ENCODE data around the gene NFKBIZ.

Gene NFKBIZ, protein sequence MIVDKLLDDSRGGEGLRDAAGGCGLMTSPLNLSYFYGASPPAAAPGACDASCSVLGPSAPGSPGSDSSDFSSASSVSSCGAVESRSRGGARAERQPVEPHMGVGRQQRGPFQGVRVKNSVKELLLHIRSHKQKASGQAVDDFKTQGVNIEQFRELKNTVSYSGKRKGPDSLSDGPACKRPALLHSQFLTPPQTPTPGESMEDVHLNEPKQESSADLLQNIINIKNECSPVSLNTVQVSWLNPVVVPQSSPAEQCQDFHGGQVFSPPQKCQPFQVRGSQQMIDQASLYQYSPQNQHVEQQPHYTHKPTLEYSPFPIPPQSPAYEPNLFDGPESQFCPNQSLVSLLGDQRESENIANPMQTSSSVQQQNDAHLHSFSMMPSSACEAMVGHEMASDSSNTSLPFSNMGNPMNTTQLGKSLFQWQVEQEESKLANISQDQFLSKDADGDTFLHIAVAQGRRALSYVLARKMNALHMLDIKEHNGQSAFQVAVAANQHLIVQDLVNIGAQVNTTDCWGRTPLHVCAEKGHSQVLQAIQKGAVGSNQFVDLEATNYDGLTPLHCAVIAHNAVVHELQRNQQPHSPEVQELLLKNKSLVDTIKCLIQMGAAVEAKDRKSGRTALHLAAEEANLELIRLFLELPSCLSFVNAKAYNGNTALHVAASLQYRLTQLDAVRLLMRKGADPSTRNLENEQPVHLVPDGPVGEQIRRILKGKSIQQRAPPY

DNA sequence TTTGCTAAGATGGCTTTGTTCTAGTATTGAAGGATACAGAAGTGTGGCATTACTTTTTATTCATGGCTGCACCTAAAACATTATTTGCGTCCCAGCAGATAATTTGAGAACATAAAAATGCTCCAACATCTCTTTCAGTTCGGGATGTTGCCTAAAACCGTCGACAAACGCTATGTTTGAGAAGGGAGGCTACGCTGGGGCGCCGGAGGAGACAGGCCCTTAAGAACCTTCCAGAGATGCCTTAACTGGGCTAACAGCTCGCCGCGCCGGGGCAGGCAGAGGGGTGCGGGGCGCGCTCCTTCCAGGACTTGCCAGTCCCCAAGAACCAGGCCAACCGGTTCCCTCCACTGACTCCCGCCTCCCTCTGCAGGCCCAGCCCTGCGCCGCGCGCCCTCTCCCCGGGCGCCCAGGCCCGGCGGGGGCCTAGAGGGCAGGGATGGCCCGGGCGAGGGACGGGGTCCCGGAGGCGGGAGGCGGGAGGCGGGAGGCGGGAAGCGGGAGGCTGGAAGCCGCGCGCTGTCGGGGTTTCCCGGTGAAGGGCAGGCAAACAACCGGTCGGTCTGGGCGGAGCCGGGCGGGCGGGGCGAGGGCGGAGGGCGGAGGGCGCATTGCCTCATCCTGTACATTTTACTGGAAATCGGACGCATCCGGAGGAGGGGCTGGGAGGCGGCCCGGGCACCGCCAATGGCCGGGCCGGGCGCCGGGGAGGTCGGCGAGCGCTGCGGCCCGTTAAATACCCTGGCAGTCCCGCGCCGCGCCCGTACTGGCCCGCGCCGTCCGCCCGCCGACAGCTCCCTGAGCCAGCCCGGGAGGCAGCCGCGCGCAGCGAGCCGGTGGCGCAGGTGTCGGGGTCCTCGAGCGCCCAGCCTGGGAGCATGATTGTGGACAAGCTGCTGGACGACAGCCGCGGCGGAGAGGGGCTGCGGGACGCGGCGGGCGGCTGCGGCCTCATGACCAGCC, at the start of gene NFKBIZ:
Gene NFKBIZ, plus strand, starts transcription at position 761 of the 960 bp plus-strand sequence. Its CDS starts 115 bp downstream, at position 876.
- DNase-seq = peak; percentile 29

- DNase-seq = no peak
Measured at GRCh38 chr3:101801174-101801573, 48.1 kb upstream of the NFKBIZ start.

- no peak for DNase-seq
Measured at GRCh38 chr3:101802179-101802578, 47.1 kb upstream of the NFKBIZ start.

GRCh38 chr3:101803173-101803782, 46.0 kb upstream of the NFKBIZ start:
- DNase-seq = peak; percentile 73

DNA sequence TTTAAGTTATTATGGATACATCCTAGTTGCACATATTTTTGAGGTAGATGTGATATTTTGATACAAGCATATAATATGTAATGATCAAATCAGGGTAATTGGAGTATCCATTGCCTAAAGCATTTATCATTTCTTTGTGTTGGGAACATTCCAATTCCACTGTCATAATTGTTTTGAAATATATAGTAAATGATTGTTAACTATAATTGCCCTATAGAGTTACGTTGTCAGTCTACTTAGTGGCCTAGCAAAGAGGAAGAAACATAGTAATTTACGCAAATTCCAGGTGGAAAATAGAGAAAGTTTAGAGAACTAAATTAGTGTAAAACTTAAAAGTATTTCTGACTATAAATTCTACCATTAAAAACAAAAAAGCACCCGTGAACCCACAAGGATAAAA, 45.4 kb upstream of the NFKBIZ start:
- no peak for DNase-seq

GRCh38 chr3:101806491-101806890, 42.8 kb upstream of the NFKBIZ start:
- DNase-seq = no peak

- no peak for DNase-seq
Measured at GRCh38 chr3:101807888-101808287, 41.4 kb upstream of the NFKBIZ start.

DNA sequence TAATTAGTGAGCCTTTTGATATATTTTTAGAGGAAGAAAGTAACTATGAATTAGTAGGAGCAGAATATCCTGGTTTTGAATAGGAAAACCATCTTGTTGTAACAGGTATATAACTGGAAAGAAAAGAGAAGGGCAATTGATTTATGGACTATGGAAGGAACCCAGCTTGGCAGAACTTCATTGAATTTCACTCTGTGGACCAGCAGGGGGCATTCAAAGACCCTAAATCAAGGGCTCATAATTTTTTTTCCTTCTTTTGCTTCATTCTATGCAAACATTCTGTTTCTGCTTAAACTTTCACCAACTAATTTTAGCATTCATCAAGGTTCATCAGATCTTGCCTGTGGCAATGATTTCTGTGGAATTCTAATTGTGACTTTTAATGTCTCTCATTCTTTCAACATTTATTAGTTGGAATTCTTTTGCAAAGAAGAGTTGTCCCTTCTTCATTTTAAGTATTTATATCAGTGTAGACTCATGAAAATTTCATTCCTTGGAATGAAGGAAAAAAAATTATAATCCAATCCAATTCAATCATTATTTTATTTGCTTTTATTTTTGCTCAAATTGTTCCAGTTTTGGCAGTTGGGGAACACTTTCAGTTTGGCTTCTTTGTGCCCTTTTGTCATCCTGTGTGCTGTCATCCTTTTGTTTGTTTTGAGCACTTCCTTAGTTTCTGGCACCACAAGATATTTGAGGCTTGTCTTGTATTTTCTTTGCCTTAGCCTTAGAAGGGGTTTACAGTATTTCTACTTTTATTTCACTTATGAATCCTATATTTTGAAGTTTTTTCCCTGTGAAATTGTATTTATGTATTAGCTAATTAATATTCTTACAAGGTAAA, 39.9 kb upstream of the NFKBIZ start:
- DNase-seq = peak; percentile 14

DNA sequence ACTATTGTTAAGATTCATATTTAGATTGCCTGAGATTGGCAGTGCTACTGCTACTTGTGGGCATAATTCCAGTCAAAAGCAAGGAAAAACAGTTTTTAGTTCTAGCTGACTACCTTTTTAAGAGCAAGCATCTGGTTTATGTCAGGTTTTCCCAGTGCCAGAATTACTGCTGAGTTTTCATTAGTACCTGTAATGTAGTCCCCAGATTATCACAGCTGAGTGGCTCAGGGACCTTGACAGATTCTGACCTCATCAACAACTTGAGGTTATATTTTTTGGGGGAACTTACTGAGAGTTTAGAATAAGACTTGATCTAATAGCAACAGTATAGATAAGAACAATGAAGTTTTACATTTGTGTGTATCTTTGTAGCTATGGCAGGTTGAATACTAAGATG, 39.3 kb upstream of the NFKBIZ start:
- peak; percentile 36 for DNase-seq

DNA sequence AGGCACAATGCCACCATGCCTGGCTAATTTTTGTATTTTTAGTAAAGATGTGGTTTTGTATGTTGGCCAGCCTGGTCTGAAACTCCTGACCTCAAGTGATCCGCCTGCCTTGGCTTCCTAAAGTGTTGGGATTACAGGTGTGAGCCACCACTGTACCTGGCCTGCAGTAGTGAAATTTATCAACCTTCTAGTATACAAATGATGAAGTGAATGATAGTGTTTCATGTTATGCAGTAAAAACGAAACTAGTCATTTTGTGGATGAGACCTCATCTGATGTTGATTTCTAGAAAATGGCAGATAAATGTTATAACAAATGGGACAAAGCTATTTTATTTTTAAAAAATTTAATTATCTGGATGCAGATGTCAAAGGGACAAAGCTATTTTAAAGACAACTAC, 37.4 kb upstream of the NFKBIZ start:
- DNase-seq = no peak

GRCh38 chr3:101812895-101813294, 36.4 kb upstream of the NFKBIZ start:
- no peak for DNase-seq

- DNase-seq = no peak
Measured at GRCh38 chr3:101813817-101814440, 35.4 kb upstream of the NFKBIZ start.

DNA sequence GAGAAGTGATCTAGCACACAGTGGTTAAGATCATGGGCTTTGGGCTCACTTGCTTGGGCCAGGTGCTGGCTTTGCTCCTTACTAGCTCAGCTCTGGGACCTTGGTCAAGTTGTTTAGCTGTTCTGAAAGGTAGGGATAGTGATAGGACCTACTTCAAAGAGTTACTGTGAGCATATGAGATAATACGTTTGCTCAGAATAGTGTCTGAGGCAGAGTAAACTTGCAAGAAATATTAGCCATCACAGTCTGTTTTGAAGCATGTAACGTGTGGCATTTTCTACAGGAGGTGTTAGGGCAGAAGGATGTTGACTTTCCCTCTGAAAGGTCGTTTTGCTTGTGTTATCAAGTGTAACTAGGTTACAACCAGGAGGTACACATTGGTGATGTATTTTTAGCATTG, 34.5 kb upstream of the NFKBIZ start:
- DNase-seq = no peak

DNA sequence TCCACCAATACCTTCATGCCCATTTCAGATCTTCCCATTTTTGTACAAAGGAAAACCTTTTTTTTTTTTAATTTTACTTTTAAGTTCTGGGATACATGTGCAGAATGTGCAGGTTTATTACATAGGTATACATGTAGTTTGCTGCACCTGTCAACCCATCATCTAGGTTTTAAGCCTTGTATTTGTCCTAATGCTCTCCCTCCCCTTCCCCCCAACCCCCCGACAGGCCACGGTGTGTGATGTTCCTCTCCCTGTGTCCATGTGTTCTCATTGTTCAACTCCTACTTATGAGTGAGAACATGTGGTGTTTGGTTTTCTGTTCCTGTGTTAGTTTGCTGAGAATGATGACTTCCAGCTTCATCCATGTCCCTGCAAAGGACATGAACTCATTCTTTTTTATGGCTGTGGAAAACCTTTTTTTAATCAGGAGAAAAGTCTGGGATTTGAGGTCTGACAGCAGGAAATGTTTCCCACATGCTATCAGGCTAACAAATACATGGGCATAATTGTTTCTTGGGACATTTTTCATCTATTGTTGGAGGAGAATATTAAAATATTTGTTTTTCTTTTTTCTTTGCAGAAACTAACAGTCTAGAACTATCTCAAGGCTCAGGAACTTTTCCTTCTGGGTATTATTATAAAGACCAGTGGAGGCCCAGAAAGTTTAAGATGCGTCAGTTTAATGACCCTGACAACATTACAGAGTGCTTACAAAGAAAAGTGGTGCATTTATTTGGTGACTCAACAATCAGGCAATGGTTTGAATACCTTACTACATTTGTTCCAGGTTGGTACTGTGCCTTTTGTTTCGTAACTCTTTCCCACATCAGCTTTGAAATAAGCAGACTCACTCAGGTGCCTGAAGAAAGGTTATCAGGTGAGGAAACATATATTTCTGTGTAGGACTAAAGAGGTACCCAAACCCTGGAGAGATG, 32.8 kb upstream of the NFKBIZ start:
- DNase-seq = no peak

DNA sequence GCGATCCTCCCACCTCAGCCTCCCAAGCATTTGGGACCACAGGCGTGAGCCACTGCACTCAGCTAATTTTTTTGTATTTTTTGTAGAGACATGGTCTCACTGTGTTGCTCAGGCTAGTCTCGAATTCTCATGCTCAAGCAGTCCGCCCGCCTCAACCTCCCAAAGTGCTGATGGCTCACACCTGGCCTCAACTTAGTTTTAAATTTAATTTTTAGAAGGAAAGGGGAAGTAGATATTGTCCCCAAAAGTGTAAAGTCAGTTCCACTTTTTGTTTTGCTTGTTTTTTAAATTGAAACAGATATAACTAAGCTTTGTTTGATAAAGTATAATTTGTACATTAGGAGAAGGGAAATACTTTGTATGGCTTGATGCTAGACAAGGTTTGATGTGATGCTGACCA, 31.3 kb upstream of the NFKBIZ start:
- DNase-seq = no peak

- no peak for DNase-seq
Measured at GRCh38 chr3:101819649-101820206, 29.6 kb upstream of the NFKBIZ start.

DNA sequence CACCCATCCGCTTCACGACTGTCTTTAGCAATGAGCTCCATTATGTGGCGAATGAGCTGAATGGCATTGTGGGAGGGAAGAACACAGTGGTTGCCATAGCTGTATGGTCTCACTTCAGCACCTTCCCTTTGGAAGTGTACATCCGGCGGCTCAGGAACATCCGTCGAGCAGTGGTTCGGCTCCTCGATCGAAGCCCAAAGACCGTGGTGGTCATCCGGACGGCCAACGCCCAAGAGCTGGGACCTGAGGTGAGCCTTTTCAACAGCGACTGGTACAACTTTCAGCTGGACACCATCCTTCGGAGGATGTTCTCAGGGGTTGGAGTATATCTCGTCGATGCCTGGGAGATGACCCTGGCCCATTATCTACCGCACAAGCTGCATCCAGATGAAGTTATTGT, 27.8 kb upstream of the NFKBIZ start:
- DNase-seq = no peak

GRCh38 chr3:101823525-101823924, 25.8 kb upstream of the NFKBIZ start:
- DNase-seq = no peak

DNA sequence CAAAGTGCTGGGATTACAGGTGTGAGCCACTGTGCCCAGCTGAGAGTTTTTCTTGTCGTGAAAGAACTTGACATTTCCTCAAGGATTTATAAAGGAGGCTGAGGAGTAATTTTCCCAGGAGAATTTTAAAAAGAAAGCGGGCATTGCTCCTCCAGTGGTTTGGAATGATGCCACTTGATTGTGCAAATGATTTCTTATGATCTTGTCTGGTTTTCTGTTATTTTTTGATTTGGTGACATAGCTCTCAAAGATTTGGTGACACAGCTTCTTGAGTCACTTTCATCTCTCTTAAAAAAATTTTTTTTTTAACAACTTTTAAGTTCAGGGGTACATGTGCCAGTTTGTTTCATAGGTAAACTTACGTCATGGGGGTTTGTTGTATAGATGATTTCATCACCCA, 24.6 kb upstream of the NFKBIZ start:
- DNase-seq = no peak

Data from NCI-H2171 treated with DMSO at 0.1 percent for 48 hours (cell line).